PC-3 (cell line): ENCODE measurements around the gene CPLX4.

Source experiments
- CTCF ChIP-seq: fragments of 300-600 bp; sonication (generic); conservative IDR thresholded peaks from 2 replicates; pipeline ENCODE4 v1.5.1; 2017; ENCODE audit warnings: antibody characterized with exemption, low read depth, mild to moderate bottlenecking, low read length
- EZH2 ChIP-seq: fragments of 300-600 bp; sonication (generic); IDR thresholded peaks from one replicate; pipeline ENCODE4 v1.6.1; 2017; ENCODE audit warnings: antibody characterized with exemption, mild to moderate bottlenecking, low read length; ENCODE audit not compliant: unreplicated experiment
- EZH2phosphoT487 ChIP-seq: fragments of 300-600 bp; sonication (generic); IDR thresholded peaks from 2 replicates; pipeline ENCODE4 v1.6.1; 2018; ENCODE audit warnings: mild to moderate bottlenecking, antibody characterized with exemption, low read length, borderline replicate concordance

GRCh38 chr18:59272891-59273758, 45.3 kb downstream of the CPLX4 start, which contains the start of gene RAX:
- no peak for TF ChIP-seq CTCF
- no peak for TF ChIP-seq EZH2
- TF ChIP-seq EZH2phosphoT487 = no peak
